Body of pancreas (tissue), 4 donors: ENCODE measurements around the gene CNGB1.

Source experiments
- CTCF ChIP-seq, 7 experiments: fragments of 450-650 bp in 4 of 7; fragments of 200-600 bp in 3 of 7; sonication (generic) in 3 of 7; IDR thresholded peaks; one replicate each; pipeline ENCODE4 v1.5.1; 2016 to 2019; ENCODE audit warnings: antibody characterized with exemption in 7 of 7
- POLR2A ChIP-seq, 3 donors: fragments of 450-650 bp; IDR thresholded peaks; one replicate each; pipeline ENCODE4 v1.6.1; 2016; ENCODE audit warnings: antibody characterized with exemption in 3 of 3, mild to moderate bottlenecking in 2 of 3

- TF ChIP-seq CTCF (IDR thresholded peaks at IDR 0.05) (no peak), POLR2A (IDR thresholded peaks at IDR 0.05) (no peak)
Measured at GRCh38 chr16:57889960-57890751, 80.8 kb downstream of the CNGB1 start.
